Measurements from ENCODE around the gene SUGCT.

Gene SUGCT

GRCh38 chr7:40419806-40420205 lies 285.0 kb downstream of the SUGCT start:
- DNase-seq, result no peak

- no peak for DNase-seq
Measured at GRCh38 chr7:40421433-40421832, 286.6 kb downstream of the SUGCT start.

DNA sequence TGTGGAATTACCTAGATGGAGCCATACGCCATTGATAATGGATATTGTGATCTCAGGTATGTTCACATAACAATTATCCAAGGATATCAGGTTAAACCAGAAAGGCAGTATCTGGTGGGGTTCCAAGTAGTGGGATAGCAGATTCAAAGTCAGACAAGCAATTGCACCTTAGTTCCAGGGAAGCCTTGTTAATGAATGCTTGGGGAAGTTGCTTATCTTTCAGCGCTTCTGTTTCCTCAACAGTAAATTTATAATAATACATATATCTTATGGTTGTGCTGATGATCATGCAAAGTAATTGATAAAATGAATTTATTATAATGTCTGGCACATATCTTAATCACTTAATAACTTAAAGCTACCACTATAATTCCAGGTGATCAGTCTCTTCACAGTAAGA lies 290.9 kb downstream of the SUGCT start:
- DNase-seq, result no peak

DNA sequence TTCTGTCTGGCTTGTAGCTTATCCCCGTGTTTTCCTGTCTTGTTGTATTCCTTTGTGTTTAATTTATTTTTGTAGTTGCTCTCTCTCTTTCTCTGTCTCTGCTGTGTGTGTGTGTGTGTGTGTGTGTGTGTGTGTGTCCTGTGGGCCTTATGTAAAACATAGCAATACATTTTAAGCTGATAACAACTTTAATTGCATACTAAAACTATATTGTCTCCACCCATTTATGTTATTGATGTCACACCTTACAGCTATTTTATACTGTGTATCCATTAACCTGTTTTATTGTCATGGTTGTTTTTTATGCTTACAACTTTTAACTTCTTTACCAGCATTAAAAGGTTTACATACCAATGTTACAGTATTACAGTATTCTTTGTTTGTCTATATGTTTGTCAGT lies 293.6 kb downstream of the SUGCT start:
- DNase-seq, result no peak

- no peak for DNase-seq
Measured at GRCh38 chr7:40429826-40430225, 295.0 kb downstream of the SUGCT start.

DNA sequence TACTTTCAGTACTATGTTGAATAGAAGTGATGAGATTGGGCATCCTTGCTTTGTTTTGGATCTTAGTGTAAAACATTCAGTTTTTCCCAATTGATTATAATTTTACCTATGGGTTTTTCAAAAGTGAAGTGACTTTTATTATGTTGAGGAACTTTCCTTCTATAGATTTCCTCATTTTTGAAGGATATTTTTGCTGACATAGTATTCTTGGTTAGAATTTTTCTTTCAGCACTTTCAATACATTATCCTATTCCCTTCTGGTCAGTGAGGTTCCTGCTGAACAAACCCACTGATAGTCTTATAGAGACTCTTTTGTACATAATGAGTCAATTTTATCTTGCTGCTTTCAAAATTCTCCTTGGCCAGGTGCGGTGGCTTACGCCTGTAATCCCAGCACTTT lies 297.2 kb downstream of the SUGCT start:
- no peak for DNase-seq

DNA sequence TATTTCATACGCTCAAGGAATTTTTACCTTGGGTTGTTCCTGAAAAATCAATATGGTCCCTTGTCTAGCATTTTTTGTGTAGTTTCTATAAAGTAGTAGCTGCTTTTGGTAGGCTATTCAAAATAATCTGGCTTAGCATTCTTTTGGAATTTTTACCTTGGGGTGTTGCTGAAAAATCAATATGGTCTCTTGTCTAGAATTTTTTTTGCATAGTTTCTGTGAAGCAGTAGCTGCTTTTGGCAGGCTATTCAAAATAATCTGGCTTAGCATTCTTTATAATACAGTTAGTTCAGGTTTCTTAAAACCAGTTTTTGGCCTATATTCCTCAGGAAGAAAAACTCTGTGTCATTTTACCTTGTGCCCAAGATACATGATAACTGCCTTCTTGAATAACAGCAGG lies 301.9 kb downstream of the SUGCT start:
- no peak for DNase-seq

- DNase-seq, result no peak
Measured at GRCh38 chr7:40437498-40437897, 302.7 kb downstream of the SUGCT start.

- no peak for DNase-seq
Measured at GRCh38 chr7:40437936-40438634, 303.3 kb downstream of the SUGCT start.

- DNase-seq, result no peak
Measured at GRCh38 chr7:40439686-40440085, 304.9 kb downstream of the SUGCT start.

DNA sequence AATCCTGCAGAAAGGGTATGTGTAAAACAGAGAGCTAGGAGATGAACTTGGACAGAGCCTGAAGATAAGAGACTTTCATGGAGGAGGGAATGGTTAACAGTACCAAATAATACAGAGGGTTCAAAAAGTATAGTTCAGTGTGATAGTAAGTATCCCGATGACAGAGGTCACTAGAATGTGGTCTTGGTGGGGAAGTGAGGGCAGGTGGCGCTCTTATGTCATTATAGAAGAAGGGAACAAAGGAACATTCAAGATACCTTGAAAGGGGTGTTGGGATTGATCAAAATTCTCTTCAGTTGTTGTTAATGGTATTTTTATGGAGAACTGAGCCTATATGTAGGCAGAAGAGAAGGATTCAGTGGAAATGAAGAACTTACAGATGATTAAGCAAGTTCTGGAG lies 312.5 kb downstream of the SUGCT start:
- no peak for DNase-seq

- DNase-seq, result no peak
Measured at GRCh38 chr7:40455485-40455884, 320.7 kb downstream of the SUGCT start.

DNA sequence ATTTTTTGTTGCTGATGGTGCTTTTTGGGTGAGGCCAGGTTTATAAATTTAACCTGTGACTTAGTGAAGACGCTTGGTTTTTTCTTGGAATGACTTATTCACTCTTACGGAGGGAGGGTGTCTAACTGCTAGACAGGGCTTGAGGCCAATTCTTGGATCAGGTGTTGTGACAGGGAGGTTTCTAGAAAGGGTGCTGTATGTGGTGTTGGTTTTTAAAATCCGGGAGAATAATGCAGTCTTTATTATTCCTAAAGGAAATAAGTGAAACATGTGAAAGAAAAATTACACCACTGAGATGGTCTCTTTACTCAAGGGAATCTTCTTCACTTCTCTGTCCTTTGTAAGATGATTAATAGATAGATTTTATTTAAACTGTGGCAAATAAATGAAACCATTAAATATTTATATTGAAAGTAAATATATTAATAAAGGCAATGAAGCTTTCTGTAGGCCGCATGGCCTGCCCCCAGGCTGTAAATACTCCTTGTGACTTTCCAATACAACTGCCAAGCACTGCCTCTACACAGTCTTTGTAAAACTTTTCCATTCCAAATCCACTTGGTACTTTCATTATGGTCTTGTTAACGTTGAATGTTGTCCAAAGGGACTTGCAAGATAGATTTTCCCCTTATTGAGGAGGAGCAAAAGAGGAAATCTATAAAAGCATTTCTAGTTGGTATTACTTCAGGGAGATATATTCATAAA lies 323.1 kb downstream of the SUGCT start:
- no peak for DNase-seq

GRCh38 chr7:40463446-40463845 lies 328.6 kb downstream of the SUGCT start:
- DNase-seq, result peak; percentile 60

- DNase-seq, result peak; percentile 43
Measured at GRCh38 chr7:40468891-40469864, 334.4 kb downstream of the SUGCT start.

DNA sequence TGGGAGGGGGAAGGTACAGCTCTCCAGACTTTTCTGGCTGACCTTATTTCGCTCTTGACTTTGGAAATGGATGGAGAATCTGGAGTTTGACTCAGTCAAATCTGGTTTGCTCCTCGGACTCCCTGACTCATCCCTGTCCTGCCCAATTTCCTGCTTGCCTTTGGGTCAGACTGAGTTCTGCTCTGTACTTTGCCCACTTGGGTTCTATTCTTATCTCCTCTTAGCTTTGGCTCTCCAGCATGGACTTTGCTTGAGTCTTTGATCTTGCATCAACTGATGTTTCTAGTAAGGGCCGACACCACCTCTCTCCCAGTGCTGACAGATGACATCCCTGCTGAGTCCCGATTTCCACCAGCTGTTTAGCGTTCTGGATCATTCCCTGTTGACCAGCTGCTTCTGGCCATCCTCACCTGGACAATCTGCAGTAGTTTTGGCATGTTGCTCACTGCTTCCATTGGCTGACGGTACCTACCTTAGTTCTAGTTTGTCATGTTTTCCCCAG lies 335.3 kb downstream of the SUGCT start:
- peak; percentile 47 for DNase-seq

GRCh38 chr7:40470817-40471216 lies 336.0 kb downstream of the SUGCT start:
- DNase-seq, result no peak

DNA sequence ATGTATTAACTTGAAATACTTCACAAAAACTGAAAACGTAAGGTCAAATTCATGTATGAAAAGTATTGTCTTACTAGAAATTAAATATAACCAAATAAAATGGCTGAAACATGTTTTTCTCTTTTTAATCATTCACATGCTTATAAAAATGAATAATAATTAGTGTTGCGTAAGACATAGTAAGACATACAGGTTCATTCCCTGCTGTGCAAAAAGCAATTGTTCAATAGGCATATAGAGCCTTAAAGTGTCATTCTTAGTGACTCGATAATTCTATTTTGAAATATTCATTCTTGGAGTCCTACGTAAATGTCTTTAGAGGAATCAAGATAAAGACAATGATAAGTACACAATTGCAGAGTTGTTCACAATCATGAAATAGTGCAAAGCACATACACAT lies 337.1 kb downstream of the SUGCT start:
- no peak for DNase-seq

- no peak for DNase-seq
Measured at GRCh38 chr7:40474790-40475680, 340.2 kb downstream of the SUGCT start.

DNA sequence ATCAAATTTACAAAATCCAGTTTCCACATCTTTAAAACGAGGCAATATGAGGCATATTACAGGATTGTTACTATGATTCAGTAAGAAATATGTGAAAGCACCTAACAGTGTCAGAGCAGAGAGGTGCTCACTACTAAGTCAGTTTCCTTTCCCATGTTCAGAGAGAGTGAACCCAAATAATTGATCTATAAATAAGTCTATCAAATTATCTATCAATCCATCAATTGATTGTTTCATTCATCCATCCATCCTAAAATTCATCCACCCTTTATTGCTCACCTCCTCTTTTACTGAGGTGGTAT lies 340.8 kb downstream of the SUGCT start:
- no peak for DNase-seq

DNA sequence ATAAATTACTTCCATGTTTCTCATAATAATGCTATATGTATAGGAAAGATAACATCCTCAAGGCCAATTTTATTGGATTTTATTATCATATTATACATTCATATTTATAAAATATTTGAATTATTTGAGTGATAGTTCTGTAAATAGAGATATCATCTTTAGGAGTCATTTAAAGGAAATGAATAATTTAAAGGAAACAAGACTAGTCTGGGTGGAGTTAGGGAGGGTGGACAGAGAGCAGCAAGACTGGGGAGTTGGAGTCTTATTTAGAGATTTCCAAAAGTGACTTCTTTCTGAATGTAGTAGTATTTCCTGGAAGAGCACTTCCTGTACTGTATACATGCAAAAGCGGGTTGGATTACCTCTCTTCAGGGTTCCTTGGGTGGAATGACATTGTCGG lies 342.3 kb downstream of the SUGCT start:
- no peak for DNase-seq

DNA sequence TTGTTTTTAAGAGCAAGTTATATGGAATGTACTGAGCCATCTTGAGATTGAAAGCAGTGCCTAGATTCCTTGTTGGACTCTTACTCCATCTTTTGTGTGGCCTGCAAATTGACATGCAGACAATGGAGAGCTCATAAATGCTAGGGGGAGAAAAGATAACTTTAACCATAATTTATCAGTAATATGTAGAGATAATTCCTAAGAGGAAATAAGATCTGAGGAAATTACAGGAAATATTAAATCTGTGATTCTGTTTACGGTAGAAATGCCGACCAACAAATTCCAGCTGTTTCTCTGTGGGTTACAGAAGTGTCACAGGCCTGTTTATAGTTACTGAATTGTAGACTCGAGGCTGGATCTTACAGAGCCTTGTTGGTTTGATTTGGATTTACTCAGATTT lies 348.0 kb downstream of the SUGCT start:
- DNase-seq, result no peak
